ENCODE results near the gene GART.

GART gene

GRCh38 chr21:33461538-33462250, 80.2 kb downstream of the GART start:
- Histone ChIP-seq H3K4me1 (ENCODE audit: control insufficient read depth, low read depth, low read length) (no peaks in the 10 kb centered on the region), H3K27ac (ENCODE audit: low read depth, low read length) (no peak overlapping the region), H4K5ac (ENCODE audit: low read length) (no peak overlapping the region), H3K36me3 (ENCODE audit: control insufficient read depth, insufficient read depth, low read length) (no peaks in the 10 kb centered on the region), H2BK5ac (ENCODE audit: low read length) (no peak overlapping the region), H3K4ac (ENCODE audit: low read depth, low read length) (no peak overlapping the region), H3K9ac (ENCODE audit: low read length) (no peak overlapping the region), H3K23ac (ENCODE audit: low read length) (no peak overlapping the region), H3K79me1 (ENCODE audit: low read length) (no peaks in the 10 kb centered on the region), H3K18ac (ENCODE audit: low read length) (no peak overlapping the region), H3K27me3 (ENCODE audit: insufficient read depth, low read length, poor library complexity) (no peaks in the 10 kb centered on the region), H2BK120ac (ENCODE audit: low read depth, low read length) (no peak overlapping the region), H4K8ac (ENCODE audit: low read depth, low read length) (no peak overlapping the region), H2BK15ac (replicated peaks; ENCODE audit: low read depth) (no peak overlapping the region), H3K56ac (ENCODE audit: low read length) (no peak overlapping the region), H3K4me3 (ENCODE audit: low read length) (no peak overlapping the region), H3K4me2 (ENCODE audit: low read length) (no peak overlapping the region), H2AK5ac (ENCODE audit: low read length) (no peak overlapping the region), H3K79me2 (ENCODE audit: control insufficient read depth, insufficient read depth, low read length) (no peaks in the 10 kb centered on the region)
- WGBS (ENCODE audit: extremely low coverage, insufficient coverage, low lambda C conversion rate): no CpG with 5 or more reads among the region's 5 CpGs
- no peak for DNase-seq

- no peak overlapping the region for H3K56ac ChIP-seq (ENCODE audit: low read length)
- no peaks in the 10 kb centered on the region for H3K27me3 ChIP-seq (ENCODE audit: insufficient read depth, low read length, poor library complexity)
- no peak overlapping the region for H4K8ac ChIP-seq (ENCODE audit: low read depth, low read length)
- no peaks in the 10 kb centered on the region for H3K79me1 ChIP-seq (ENCODE audit: low read length)
- H3K36me3 ChIP-seq (ENCODE audit: control insufficient read depth, insufficient read depth, low read length): no peaks in the 10 kb centered on the region
- H3K4me3 ChIP-seq (ENCODE audit: low read length): no peak overlapping the region
- H2BK5ac ChIP-seq (ENCODE audit: low read length): no peak overlapping the region
- no peak overlapping the region for H3K4me2 ChIP-seq (ENCODE audit: low read length)
- no peak overlapping the region for H2AK5ac ChIP-seq (ENCODE audit: low read length)
- no peaks in the 10 kb centered on the region for H3K79me2 ChIP-seq (ENCODE audit: control insufficient read depth, insufficient read depth, low read length)
- H3K9ac ChIP-seq (ENCODE audit: low read length): no peak overlapping the region
- DNase-seq: no peak
- no peak overlapping the region for H3K4ac ChIP-seq (ENCODE audit: low read depth, low read length)
- no peaks in the 10 kb centered on the region for H3K4me1 ChIP-seq (ENCODE audit: control insufficient read depth, low read depth, low read length)
- H2BK120ac ChIP-seq (ENCODE audit: low read depth, low read length): no peak overlapping the region
- no peak overlapping the region for H4K5ac ChIP-seq (ENCODE audit: low read length)
- H3K23ac ChIP-seq (ENCODE audit: low read length): no peak overlapping the region
- no peak overlapping the region for H3K27ac ChIP-seq (ENCODE audit: low read depth, low read length)
- no peak overlapping the region for H2BK15ac ChIP-seq (replicated peaks; ENCODE audit: low read depth)
- no peak overlapping the region for H3K18ac ChIP-seq (ENCODE audit: low read length)
- no CpG with 5 or more reads among the region's 3 CpGs for WGBS (ENCODE audit: extremely low coverage, insufficient coverage, low lambda C conversion rate)
Measured at GRCh38 chr21:33458861-33459260, 83.1 kb downstream of the GART start.

DNA sequence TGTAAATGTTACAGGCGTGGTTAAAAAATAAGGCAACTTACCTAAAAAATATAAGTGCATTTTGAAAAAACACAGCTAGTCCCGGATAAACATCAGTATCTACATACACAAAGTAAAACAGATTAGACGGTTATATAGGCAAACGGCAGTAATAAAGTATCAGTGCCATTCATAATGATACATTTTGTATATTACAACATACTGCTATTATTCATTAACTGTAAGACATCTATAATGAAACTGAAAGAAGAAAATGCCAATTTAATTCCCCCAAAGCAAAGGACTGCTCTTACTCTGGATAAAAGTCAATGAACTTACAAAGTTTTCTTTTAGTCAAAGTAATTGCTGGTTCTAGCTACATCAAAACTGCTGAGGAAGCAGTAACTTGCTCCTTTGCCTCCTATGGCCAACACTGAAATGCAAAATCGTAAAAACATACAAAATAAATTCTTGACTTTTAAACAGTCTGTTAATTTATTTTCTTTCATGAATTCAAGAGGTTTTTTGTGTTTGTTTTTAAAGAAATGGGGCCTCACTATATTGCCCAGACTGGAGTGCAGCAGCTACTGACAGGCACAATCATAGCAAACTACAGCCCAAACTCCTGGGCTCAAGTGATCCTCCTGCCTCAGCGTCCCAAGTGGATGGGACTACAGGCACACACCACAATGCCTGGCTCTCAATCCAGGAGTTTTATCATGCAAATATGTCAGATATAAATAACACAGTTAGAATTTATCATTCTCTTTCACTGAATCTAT, 86.1 kb downstream of the GART start:
- no peaks in the 10 kb centered on the region for H3K27me3 ChIP-seq (ENCODE audit: insufficient read depth, low read length, poor library complexity)
- no peak overlapping the region for H2BK120ac ChIP-seq (ENCODE audit: low read depth, low read length)
- no peaks in the 10 kb centered on the region for H3K79me2 ChIP-seq (ENCODE audit: control insufficient read depth, insufficient read depth, low read length)
- H3K27ac ChIP-seq (ENCODE audit: low read depth, low read length): no peak overlapping the region
- no peak overlapping the region for H4K8ac ChIP-seq (ENCODE audit: low read depth, low read length)
- H3K4me2 ChIP-seq (ENCODE audit: low read length): no peak overlapping the region
- no peaks in the 10 kb centered on the region for H3K79me1 ChIP-seq (ENCODE audit: low read length)
- H3K23ac ChIP-seq (ENCODE audit: low read length): no peak overlapping the region
- DNase-seq: no peak
- no peaks in the 10 kb centered on the region for H3K36me3 ChIP-seq (ENCODE audit: control insufficient read depth, insufficient read depth, low read length)
- H3K9ac ChIP-seq (ENCODE audit: low read length): no peak overlapping the region
- H3K4me1 ChIP-seq (ENCODE audit: control insufficient read depth, low read depth, low read length): no peaks in the 10 kb centered on the region
- no peak overlapping the region for H2BK15ac ChIP-seq (replicated peaks; ENCODE audit: low read depth)
- no peak overlapping the region for H2AK5ac ChIP-seq (ENCODE audit: low read length)
- no peak overlapping the region for H3K4me3 ChIP-seq (ENCODE audit: low read length)
- WGBS (ENCODE audit: extremely low coverage, insufficient coverage, low lambda C conversion rate): no CpG with 5 or more reads among the region's 6 CpGs
- no peak overlapping the region for H2BK5ac ChIP-seq (ENCODE audit: low read length)
- no peak overlapping the region for H3K18ac ChIP-seq (ENCODE audit: low read length)
- H3K56ac ChIP-seq (ENCODE audit: low read length): no peak overlapping the region
- no peak overlapping the region for H4K5ac ChIP-seq (ENCODE audit: low read length)
- no peak overlapping the region for H3K4ac ChIP-seq (ENCODE audit: low read depth, low read length)
